ENCODE data around the gene FMNL2.

- TF ChIP-seq POLR2AphosphoS5 (IDR thresholded peaks at IDR 0.05; ENCODE audit: low read depth, low read length): no peak
- TF ChIP-seq POLR2A (IDR thresholded peaks at IDR 0.05; ENCODE audit: low read depth, low read length): no peak
- TF ChIP-seq TAF1 (IDR thresholded peaks at IDR 0.05; ENCODE audit: borderline replicate concordance, low read depth, low read length): no peak
Measured at GRCh38 chr2:152436148-152436547, 101.2 kb downstream of the FMNL2 start.
